NCI-H2029 treated with DMSO at 0.1 percent for 48 hours (cell line): ENCODE measurements around the gene RMI2.

Experiments
- DNase-seq: peaks from one replicate; lab custom pipeline; 2025; lab: John Stamatoyannopoulos, UW

RMI2 gene

DNA sequence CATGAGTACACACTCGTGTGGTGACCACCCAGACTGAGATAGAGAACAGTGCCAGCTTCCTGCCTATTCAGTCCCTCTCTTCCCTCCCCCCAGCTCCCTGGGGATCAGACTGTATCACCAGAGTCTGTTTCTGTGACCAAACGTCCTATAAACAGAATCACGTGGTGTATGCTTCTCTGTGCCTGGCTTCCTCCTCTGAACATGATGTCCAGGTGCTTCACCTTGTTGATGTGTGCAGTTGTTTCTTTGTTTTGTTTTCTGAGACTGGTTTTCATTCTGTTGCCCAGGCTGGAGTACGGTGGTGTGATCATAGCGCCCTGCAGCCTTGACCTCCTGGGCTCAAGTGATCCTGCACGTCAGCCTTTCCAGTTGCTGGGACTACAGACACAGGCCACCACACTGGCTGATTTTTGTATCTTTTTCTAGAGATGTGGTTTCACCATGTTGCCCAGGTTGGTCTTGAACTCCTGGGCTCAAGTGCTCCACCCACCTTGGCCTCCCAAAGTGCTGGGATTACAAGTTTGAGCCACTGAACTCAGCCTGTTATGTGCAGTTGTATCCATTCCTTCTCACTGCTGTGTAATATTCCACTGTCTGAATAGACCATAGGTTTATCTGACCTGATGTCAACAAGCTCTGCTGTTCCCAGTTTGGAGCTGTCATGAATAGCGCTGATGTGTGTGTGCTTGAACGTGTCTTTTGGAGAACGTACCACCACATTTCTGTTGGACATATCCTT is 35.2 kb upstream of the RMI2 start:
- peak; percentile 41 for DNase-seq

DNA sequence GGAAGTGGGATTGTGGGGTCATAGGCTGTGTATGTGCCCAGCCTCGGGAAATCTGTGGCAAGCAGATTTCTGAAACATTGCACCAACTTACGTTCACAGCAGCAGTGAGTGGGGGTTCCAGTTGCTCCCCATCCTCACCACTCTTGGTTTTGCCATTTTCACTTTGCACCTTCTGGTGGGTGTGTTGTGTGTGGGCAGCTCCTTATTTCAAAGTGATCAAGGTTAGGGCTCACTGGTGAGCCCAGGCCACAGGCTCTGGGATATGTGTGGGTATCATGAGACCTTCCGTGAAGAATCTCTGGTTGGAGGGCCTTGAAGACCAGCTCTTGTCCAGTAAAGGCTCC is 34.7 kb upstream of the RMI2 start:
- no peak for DNase-seq

DNA sequence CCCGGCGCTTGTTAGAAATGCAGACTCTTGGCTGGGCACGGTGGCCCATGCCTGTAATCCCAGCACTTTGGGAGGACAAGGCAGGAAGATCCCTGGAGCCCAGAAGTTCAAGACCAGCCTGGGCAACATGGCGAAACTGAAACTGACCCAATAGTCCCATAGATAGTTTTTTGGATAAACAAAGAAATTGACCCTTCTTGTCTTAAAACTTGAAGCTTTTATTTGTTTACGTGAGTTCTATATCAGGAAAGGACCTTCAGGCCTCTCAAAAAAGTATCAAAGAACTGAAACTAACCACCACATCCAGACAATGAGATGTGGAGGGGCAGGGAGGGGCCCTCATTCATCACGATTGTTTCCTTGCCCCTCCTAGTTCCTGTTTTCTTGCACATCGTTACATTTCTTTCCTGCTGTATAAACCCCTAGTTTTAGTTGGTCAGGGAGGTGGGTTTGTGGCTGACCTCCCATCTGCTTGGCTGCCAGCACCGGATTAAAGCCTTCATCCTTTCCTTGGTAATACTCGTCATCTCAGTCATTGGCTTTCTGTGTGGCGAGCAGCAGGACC is 34.2 kb upstream of the RMI2 start:
- DNase-seq = no peak

DNA sequence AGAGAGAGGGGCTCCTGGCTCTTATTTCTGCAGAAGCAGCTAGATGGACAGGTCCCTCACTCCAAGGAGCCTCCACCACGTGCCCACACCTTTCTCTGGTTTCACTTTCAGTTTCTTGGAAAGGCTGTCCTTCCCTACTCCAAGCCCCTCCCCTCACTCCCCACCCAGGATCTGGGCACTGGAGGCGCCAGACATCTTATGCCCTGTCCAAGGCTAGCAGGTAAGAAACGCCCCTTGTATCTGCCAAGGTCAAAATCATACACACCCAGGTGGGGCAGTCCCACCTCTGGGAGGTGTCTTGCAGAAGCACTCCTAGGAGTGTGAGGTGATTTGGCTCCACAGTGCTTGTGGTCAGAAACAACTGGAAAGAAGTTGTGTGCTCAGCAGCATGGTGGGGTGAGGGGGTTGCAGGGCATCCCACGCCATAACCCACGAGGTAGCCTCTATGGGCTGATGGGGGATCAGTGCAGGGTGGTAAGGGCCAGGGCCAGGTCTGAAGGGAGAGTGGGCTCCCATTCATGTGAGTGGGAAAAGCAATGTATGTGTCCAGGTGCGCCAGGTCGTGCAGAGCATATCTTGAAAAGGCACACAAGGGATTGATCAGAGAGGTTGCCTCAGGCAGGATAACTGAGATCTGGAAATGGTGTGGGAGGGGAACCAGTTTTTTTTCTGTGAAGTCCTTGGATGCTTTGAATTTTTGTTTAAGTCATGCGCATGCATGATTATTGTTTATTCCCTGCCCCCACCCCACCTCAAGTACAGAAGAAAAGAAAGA is 32.4 kb upstream of the RMI2 start:
- DNase-seq = no peak

DNA sequence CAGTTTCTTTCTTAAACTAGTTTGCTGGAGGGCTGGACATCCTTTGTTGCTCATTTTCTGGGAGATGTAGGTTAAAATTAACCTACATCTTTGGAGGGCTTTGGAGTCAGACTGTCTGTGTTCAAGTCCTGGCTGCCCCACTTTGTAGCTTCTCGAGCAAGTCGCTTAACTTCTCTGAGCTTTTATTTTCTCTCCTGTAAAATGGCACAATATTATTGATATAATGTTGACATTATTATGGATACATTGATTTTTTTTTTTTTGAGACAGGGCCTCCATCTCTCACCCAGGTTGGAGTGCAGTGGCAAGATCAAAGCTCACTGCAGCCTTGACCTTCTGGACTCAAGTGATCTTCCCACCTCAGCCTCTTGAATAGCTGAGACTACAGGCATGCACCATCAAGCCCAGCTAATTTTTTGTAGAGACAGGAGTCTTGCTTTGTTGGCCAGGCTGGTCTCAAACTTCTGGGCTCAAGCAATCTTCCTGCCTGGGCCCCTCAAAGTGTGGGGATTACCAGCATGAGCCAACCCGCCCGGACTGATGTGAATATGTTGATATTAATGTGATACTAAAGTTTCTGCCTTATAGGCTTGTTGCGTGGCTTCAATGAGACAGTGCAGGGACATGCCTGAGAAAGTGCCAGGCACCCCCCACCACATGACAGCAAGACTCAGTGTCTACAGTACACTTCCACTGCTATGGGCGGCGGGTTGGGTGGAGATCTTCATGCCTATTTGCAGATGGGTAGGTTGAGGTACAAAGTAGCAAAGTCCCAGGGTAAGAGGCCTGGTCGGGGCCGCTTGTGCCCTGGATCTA is 31.6 kb upstream of the RMI2 start:
- DNase-seq = no peak

DNA sequence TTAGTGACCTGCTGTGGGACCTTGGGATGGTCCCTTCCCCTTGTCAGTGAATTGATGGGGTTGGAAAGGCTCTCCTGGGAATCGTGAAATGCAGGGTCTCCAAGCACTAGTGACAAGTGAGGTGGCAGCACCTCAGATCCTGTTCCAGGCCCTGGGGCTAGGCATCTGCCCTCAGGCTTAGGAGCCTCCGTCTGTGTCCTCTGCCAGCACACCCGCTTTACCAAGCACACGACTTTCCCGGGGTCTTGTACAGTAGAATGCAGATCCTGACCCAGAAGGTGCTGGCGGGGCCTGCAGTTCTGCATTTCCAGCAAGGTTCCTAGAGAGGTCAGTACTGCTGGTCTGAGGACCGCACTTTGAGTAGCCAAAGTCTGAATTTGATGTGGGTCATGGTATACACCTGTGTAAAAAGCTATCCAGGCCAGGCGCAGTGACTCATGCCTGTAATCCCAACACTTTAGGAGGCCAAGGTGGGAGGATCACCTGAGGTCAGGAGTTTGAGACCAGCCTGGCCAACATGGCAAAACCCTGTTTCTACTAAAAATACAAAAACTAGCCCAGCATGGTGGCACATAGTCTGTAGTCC is 30.9 kb upstream of the RMI2 start:
- DNase-seq = no peak

DNA sequence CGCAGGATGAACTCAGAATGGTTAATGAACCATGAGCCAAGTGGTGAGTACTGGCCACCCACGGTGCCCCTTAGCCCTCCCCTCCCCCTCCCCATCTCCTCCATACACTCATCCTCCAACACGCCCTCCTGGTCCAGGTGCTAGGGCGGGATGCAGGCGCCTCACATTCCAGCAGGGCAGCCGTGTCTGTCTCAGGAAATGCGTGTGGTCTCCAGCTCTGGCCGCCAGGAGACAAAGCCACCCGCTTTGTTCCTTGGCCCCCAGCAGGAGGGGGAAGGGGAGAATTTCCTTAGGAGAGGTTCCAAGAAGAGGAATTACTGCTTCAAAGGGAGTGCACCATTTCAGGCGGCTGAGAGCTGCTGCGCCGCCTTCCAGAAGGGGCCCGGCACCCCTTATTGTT is 29.7 kb upstream of the RMI2 start:
- no peak for DNase-seq

DNA sequence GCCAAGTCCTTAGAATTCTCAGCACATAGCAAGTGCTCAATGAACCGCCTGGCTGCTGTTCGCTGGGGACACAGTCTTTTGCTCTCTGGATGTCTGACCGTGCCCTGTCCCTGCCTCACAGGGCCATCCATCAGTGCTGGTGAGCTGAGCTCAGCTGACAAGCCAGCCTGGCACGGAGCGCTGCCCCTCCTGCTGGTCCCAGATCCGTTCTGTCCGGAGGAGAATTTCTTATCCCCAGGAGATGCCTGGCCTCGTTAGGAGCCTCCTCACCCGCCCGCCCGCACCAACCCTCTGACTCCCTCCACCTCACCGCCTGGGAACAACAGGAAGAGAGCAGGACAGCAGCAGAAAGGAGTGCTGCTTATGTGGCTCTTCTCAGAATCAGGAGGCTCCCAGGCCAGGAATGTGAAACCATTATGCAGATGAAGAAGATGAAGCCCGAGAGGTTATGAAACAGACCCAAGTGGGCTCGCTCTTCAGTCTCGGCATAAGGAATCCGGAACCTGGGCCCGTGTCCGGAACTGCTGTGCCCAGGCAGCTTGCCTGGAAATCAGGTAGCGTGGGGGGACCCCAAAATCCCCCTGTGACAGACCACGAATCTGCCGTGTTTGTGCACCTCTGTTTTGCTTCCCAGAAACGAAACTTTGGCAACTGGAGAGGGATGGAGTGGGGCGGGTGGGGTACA is 28.8 kb upstream of the RMI2 start:
- no peak for DNase-seq

DNA sequence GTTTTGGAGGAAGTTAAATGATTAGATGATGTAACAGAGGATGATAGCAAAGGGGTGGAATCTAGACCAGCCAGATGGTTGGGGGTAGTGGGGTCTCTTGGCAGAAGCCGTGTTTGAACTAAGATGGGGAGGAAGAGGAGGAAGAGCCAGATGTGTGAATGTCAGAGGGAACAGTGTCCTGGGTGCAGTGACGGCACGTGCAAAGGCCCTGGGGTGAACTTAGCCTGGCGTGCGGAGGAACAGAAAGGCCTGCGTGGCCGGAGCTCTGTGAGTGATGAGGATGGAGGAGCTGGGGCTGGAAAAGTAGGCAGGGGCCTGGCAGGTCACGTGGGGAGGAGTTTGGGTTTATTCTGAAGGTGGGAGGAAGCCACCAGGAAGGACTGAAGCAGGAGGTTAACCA is 26.4 kb upstream of the RMI2 start:
- no peak for DNase-seq

DNA sequence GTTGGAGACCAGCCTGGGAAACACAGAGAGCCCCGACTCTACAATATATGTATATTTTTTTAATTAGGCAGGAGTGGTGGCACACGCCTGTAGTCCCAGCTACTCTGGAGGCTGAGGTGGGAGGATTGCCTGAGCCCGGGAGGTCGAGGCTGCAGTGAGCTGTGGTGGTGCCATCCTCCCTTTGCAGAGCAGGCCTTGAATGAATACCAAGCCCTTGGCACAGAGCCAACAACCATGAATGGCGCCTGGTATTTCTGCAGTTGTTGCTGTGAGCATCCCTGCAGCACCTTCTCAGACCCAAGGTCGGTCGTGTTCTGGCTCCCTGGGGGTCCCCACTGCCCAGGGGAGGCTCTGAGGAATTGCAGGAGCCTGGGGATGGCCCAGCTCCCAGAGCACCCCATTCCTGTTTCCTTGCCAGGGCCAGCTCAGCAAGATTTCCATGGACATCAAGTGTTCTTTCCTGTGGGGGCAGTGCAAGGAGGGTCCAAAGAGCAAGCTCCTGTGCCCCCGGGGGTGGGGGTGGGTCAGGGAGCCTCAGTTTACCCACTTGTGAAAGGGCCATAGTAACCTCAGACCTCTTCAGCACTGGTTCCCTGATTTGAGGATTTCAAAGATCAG is 25.6 kb upstream of the RMI2 start:
- DNase-seq = no peak

DNA sequence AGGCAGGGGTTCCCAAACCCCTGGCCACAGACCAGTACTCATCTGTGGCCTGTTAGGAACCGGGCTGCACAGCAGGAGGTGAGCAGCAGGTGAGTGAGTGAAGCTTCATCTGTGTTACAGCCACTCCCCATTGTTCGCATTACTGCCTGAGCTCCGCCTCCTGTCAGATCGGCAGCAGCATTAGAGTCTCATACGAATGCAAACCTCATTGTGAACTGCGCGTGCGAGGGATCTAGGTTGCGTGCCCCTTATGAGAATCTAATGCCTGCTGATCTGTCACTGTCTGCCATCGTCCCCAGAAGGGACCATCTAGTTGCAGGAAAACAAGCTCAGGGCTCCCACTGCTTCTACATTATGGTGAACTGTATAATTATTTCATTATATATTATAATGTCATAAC is 25.1 kb upstream of the RMI2 start:
- DNase-seq = no peak

DNA sequence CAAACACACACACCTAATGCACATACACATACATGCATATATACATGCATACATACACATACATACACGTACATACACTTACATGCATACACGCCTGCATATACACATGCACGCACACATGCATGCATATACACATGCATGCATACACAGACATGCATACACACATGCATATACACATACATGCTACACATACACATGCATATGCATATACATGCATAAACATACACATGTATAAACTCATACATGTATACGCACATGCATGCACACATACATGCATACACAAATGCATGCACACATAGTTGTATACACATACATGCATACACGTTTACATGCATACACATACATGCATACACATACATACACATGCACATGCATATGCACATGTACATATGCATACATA is 23.6 kb upstream of the RMI2 start:
- no peak for DNase-seq

DNA sequence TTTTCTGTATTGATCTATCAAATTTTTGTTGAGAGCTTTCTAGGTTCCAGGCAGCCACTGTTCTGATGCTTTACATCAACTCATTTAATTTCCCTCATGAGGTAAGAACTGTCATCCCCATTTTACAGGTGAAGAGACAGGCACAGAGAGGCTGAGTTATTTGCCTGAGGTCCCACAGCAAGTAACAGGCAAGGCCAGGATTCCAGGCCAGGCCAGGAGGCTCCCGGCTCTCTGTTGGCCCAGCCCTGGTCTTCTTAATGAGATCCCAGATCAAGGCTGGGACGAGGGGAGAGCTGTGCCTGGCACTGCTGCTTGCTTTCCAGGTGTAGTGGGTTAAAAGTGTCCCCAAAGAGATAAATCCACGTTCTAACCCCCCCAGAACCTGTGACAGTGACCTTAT is 22.4 kb upstream of the RMI2 start:
- no peak for DNase-seq

DNA sequence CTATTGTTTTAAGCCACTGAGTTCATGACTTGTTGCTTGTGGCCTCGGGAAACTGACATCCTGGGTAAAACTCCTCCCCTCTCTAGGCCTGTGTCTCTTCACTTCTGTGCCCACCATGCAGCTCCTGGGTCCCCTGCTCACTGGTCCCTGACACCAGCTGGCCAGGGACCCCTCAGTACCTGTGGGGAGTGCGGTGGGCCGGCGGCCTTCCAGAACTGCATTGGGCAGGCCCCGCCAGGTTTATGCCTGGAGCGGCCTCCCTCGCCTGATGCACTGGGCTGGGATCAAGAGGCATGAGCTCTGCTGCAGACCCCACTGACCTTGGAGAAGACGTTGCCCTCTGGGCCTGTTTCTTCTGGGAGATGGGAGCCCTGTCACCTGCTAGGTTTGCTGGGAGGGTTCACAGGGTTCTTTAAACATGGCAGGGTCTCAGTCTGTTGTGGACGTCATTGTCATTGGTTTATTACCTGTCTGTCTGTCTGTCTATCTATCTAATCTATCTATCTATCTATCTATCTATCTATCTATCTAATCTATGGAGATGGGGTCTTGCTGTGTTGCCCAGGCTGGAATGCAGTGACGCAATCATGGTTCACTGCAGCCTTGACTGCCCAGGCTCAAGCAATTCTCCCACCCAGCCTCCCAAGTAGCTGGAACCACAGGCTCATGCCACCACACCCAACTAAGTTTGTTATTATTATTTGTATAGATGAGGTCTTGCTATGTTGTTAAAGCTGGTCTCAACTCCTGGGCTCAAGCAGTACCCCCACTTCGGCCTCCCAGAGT is 21.5 kb upstream of the RMI2 start:
- no peak for DNase-seq

DNA sequence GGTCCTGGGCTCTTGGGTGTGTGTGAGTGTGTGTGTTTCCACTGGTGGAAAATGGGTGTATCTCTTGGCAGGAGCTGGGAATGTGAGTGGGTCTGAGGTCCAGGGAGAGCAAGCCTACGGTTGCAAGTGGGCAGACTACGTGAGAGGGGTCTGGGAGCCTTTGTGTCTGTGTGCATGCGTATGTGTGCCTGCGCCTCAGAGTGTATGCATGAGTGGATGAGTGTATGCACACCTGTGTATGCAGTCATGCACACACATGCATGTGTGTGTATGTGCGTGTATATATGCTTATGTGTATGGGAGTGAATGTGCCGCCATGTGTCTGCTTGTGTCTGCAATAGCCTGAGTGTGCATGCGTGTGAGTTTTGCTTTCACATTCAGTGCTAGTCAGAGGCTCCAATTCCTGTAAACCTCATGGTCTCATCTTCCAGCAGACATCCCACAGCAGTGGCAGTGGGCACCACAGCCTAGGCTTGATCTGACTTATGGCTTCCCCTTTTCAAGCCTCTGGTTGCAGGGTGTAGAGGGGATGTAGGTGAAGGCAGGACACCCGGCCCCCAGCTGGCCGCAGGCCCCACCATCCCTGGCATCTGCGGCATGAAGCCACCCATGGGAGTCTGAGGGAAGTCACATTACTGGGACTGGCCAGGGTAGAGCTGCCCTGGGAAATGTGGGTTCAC is 19.7 kb upstream of the RMI2 start:
- no peak for DNase-seq

DNA sequence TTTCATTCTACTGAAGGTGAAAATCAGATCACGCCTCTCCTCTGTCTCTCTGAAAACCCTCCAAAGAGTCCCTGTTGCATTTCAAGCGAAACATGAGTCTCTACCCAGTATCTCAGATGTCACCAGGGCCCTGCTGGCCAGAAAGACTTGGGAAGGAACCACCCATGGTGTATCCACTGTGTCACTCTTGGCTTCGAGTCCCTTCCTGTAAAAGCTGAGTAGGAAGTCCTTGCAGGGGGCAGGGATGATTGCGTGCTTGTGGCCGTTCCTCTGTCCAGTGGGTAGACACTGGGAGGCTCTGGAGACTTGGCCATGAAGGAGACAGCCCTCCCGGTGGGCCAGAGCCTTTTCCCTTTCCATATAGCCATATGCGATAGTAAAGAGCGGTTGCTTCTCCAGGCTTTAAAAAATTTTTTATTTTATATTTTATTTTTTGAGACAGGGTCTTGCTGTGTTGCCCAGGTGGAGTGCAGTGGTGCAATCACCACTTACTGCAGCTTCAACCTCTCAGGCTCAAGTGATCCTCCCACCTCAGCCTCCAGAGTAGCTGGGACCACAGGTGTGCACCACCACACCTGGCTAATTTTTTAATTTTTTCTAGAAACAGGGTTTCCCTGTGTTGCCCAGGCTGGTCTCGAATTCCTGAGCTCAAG is 19.0 kb upstream of the RMI2 start:
- DNase-seq = no peak

DNA sequence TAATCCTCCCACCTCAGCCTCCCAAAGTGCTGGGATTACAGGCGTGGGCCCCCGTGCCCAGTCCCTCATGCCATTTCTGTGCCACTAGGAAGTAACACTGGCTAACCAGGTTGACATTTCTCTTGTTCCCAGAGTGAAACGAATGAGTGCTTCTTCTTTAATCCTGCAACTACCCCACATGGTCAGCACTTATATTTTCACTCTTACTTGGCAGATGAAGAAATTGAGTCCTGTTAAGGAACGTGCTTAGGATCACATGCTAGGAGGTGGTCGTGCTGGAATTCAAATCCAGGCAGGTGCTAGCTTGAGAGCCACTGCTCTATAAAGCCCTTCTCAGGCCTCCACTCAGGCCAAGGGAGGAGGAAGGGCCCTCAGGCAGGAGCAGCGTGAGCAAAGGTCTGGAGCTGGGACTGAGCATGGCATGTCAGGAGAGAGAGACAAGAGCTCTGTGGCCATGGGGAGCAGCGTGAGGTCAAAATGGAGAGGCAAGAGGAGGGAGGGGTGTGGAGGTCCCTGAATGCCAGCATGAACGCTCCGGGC is 18.5 kb upstream of the RMI2 start:
- DNase-seq = no peak

DNA sequence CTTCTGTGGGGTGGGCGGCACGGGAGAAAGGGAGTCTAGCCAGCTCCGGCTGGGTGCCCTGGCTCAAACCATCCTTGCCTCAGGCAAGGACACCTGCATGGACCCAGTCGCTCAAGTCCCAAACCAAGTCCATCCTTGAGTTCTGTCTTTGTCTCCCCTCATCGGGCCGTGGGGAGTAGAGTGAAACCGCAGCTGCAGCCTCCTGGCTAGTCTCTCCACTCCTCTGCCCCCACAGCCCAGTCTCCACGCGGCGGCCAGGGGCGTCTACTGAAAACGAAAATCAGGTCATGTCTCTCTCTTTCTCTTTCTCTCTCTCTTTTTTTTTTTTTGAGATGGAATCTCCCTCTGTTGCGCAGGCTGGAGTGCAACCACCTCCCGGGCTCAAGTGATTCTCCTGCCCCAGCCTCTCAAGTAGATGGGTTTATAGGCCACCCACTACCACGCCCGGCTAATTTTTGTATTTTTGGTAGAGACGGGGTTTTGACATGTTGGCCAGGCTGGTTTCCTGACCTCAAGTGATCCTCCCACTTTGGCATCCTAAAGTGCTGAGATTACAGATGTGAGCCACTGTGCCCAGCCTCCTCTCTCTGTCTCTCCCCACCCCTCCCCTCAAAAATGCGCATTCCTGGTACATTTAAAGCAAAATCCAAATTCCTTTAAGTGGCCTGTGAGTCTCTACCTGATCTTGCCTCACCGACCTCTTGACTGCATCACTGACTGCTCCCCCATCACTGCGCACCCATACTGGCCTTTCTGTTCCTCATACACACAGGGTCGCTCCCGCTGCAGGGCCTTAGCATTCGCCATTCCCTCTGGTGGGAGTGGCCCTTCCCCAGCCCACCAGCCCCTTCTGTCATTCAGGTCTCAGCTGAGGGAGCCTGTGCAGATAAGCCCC is 17.7 kb upstream of the RMI2 start:
- DNase-seq = no peak
